ENCODE results near the gene DIPK2A. TPM values are rescaled to one million over a fixed set of nuclear protein-coding genes. Genes with fewer than 3 reads are reported as not detected.

DIPK2A gene
- total RNA-seq, 2 experiments from 2014 or later = 20.6 to 21.4 TPM

Other genes starting within 250 kb of the DIPK2A start
- 10 to 100 TPM; 16.9 to 18.5 TPM for gene SLC9A9, start 123.4 kb upstream of the DIPK2A start, total RNA-seq